Osteoblast (primary cell): ENCODE measurements around the gene ATP5MC2. TPM values are rescaled to one million over a fixed set of nuclear protein-coding genes. Genes with fewer than 3 reads are reported as not detected.

Experiments used
- DNase-seq: peaks from one replicate; pipeline ENCODE4 v3.0.0; 2011; ENCODE audit warnings: low spot score, mixed read lengths; ENCODE audit not compliant: insufficient read length; ENCODE audit errors: missing footprints
- H2AFZ ChIP-seq: 2 replicates; pipeline ENCODE4 v1.6.0; 2011; ENCODE audit warnings: mild to moderate bottlenecking, low read length
- H3K27ac ChIP-seq: 2 replicates; pipeline ENCODE4 v1.5.1; 2011; ENCODE audit warnings: mild to moderate bottlenecking, low read depth, low read length, moderate library complexity
- H3K27me3 ChIP-seq: 2 replicates; pipeline ENCODE4 v1.6.0; 2012; ENCODE audit warnings: mild to moderate bottlenecking, control low read depth, inconsistent platforms, low read length, moderate library complexity; ENCODE audit not compliant: insufficient read depth
- H3K36me3 ChIP-seq: 2 replicates; pipeline ENCODE4 v1.5.1; 2011; ENCODE audit warnings: mild to moderate bottlenecking, low read length, control low read depth, moderate library complexity; ENCODE audit not compliant: insufficient read depth
- H3K4me1 ChIP-seq: 2 replicates; pipeline ENCODE4 v1.5.1; 2011; ENCODE audit warnings: mild to moderate bottlenecking, low read length, control low read depth, moderate library complexity; ENCODE audit not compliant: insufficient read depth
- H3K4me2 ChIP-seq: 2 replicates; pipeline ENCODE4 v1.6.0; 2011; ENCODE audit warnings: mild to moderate bottlenecking, low read length; ENCODE audit not compliant: insufficient read depth
- H3K4me3 ChIP-seq: fragments of 200-600 bp; sonication (generic); 3 replicates; pipeline ENCODE4 v1.5.1; 2012; ENCODE audit warnings: mild to moderate bottlenecking, low read length, inconsistent platforms; ENCODE audit not compliant: insufficient read depth
- H3K79me2 ChIP-seq: 2 replicates; pipeline ENCODE4 v1.6.0; 2012; ENCODE audit warnings: mild to moderate bottlenecking, low read length, control low read depth, inconsistent platforms; ENCODE audit not compliant: insufficient read depth
- H3K9me3 ChIP-seq: 2 replicates; pipeline ENCODE4 v1.5.1; 2011; ENCODE audit warnings: low read depth, low read length, control low read depth
- H4K20me1 ChIP-seq: 2 replicates; pipeline ENCODE4 v1.6.0; 2012; ENCODE audit warnings: mild to moderate bottlenecking, low read length, control low read depth; ENCODE audit not compliant: insufficient read depth
- total RNA-seq: library from RNA; depleted of rRNA; stranded (reverse); fragments of >200 nt; gene quantifications from 2 replicates; pipeline ENCODE4 v1.2.3, GENCODE V29; 2012
- TF ChIP-seq, protein P1 (sequence below): IDR thresholded peaks from 2 replicates; pipeline ENCODE4 v1.5.1; 2011; ENCODE audit warnings: mild to moderate bottlenecking, low read depth, low read length, moderate library complexity; ENCODE audit errors: extremely low read depth

ATP5MC2 gene
- total RNA-seq, 1 donor: 95.9 TPM

DNA sequence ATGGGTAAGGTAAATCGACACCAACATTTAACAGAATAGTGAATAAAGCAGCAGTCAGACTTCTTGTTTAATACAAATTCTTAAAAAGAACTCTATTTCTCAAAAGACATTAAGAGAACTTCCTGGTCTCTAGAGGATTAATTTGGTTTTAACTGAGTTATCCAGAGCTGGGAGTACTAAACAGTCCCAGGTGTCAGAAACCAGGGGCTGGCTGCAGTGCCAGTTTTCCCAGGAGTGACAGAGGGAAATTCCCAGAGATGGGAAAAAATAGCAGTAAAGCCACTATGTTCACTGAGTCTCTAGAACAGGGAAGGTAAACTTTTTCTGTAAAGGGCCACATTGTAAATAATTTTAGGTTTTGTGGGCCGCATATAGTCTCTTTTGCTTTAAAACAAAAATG is 8.8 kb downstream of the ATP5MC2 start:
- peaks cover 75% of the 10 kb centered on the region for H3K36me3 ChIP-seq
- H3K4me1 ChIP-seq: peaks cover 9% of the 10 kb centered on the region
- TF ChIP-seq, protein P1, sequence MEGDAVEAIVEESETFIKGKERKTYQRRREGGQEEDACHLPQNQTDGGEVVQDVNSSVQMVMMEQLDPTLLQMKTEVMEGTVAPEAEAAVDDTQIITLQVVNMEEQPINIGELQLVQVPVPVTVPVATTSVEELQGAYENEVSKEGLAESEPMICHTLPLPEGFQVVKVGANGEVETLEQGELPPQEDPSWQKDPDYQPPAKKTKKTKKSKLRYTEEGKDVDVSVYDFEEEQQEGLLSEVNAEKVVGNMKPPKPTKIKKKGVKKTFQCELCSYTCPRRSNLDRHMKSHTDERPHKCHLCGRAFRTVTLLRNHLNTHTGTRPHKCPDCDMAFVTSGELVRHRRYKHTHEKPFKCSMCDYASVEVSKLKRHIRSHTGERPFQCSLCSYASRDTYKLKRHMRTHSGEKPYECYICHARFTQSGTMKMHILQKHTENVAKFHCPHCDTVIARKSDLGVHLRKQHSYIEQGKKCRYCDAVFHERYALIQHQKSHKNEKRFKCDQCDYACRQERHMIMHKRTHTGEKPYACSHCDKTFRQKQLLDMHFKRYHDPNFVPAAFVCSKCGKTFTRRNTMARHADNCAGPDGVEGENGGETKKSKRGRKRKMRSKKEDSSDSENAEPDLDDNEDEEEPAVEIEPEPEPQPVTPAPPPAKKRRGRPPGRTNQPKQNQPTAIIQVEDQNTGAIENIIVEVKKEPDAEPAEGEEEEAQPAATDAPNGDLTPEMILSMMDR: no peak
- H2AFZ ChIP-seq: no peak overlapping the region
- H3K4me2 ChIP-seq: no peak overlapping the region
- H3K9me3 ChIP-seq: no peaks in the 10 kb centered on the region
- H4K20me1 ChIP-seq: peaks cover 10% of the 10 kb centered on the region
- no peaks in the 10 kb centered on the region for H3K27me3 ChIP-seq
- no peak overlapping the region for H3K4me3 ChIP-seq
- no peak overlapping the region for H3K27ac ChIP-seq
- H3K79me2 ChIP-seq: peaks cover 27% of the 10 kb centered on the region
- no peak for DNase-seq

DNA sequence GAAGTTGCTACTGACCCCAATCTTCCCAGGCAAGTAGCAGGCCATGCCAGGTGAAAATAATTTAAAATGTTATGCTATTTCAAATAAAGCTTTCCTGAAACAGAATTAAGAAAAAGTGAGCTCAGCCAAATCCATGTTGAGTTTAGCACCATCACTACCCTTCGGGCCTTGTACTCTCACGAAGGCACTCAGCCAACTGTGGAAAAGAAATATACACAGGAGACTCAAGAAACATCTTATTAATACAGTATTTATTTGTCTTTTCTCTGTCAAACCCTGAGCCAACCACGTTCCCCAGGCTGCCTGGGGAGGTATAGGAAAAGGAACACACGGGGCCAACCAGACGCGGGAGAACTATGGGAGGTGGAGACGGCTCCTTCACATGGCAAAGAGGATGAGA is 10.9 kb downstream of the ATP5MC2 start:
- peaks cover 4% of the 10 kb centered on the region for H4K20me1 ChIP-seq

DNA sequence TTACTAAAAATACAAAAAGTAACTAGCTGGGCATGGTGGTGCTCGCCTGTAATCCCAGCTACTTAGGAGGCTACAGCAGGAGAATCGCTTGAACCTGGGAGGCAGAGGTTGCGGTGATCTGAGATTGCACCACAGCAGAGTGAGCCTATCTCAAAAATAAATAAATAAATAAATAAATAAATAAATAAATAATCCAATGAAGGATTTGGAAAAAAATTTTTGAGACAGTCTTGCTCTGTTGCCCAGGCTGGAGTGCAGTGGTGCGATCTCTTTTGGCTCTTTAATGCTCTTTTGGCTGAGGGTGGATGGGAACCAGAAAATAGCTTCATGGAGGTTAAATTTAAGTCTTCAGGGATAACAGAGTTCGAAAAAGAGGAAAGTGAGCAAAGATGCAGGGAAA is 11.7 kb downstream of the ATP5MC2 start:
- Histone ChIP-seq H3K4me1 (peaks cover 14% of the 10 kb centered on the region), H3K9me3 (no peaks in the 10 kb centered on the region), H3K27me3 (no peaks in the 10 kb centered on the region), H3K4me3 (no peak overlapping the region), H3K36me3 (peaks cover 46% of the 10 kb centered on the region), H3K27ac (no peak overlapping the region), H3K79me2 (peaks cover 3% of the 10 kb centered on the region), H3K4me2 (no peak overlapping the region), H4K20me1 (no peaks in the 10 kb centered on the region), H2AFZ (no peak overlapping the region)
- TF ChIP-seq, protein P1: no peak
- no peak for DNase-seq

More for the DNA sequence above, 10.9 kb downstream of the ATP5MC2 start:
- peaks cover 10% of the 10 kb centered on the region for H3K79me2 ChIP-seq
- TF ChIP-seq, protein P1: no peak
- no peaks in the 10 kb centered on the region for H3K9me3 ChIP-seq
- no peaks in the 10 kb centered on the region for H3K27me3 ChIP-seq
- H3K4me3 ChIP-seq: no peak overlapping the region
- no peak overlapping the region for H2AFZ ChIP-seq
- DNase-seq: no peak
- peaks cover 54% of the 10 kb centered on the region for H3K36me3 ChIP-seq
- H3K4me2 ChIP-seq: no peak overlapping the region
- no peak overlapping the region for H3K27ac ChIP-seq
- peaks cover 6% of the 10 kb centered on the region for H3K4me1 ChIP-seq

DNA sequence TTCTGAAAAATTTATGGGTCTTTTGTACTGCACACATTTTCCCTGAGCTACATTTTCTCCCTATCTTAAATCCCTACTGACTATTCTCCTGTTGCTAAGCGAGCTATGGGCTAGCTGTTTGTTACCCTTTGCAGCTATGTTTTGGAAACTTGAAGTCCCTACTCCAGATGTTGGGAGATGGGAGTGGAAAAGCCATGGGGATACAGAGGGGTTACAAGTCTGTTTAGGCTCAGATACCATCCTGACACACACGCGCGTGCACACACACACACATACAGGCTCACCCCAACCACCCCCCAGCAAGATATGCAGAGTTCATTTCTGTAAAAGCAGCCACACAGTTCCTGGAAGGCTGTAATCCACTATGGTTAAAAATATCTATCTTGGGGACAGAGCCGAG is 15.8 kb downstream of the ATP5MC2 start:
- DNase-seq: no peak
- Histone ChIP-seq H3K4me3 (peak overlapping the region; percentile 19), H3K79me2 (no peaks in the 10 kb centered on the region), H3K9me3 (no peaks in the 10 kb centered on the region), H3K36me3 (peaks cover 15% of the 10 kb centered on the region), H3K27me3 (no peaks in the 10 kb centered on the region), H3K4me2 (peak overlapping the region; percentile 61), H2AFZ (peak overlapping the region; percentile 11), H4K20me1 (no peaks in the 10 kb centered on the region), H3K27ac (peak overlapping the region; percentile 86), H3K4me1 (peaks cover 29% of the 10 kb centered on the region)
- TF ChIP-seq, protein P1: no peak
